K562 (cell line): ENCODE measurements around the gene RHBG. TPM values are rescaled to one million over a fixed set of nuclear protein-coding genes. Genes with fewer than 3 reads are reported as not detected.
A peak's percentile ranks its signal among the peaks of the same experiment; 100 is the strongest.

Source experiments
- ATAC-seq: fragments of 200-7000 bp; cut with Tn5 transposase; 3 replicates; pipeline ENCODE4 v1.9.1; 2020; ENCODE audit warnings: moderate library complexity
- BruUV-seq: library from RNA; stranded (reverse); fragments of 400-500 nt; replicated peaks from 2 replicates; lab custom pipeline; 2021; lab: Mats Ljungman, UMichigan
- CTCF ChIA-PET: fragments of 300-600 bp; formaldehyde crosslinking; extraction: SDS; loops from one replicate; lab custom pipeline; 2021; ENCODE audit warnings: low intra/inter-chr PET ratio; lab: Yijun Ruan, JAX
- POLR2A ChIA-PET: fragments of 300-600, 350-650 bp; sonication (Branson Sonifier 250); formaldehyde crosslinking; extraction: SDS; loops from one replicate; lab custom pipeline; 2021; ENCODE audit warnings: antibody characterized with exemption, inconsistent platforms; lab: Yijun Ruan, JAX
- DNase-seq, 4 experiments: peaks; one replicate each; pipeline versions ENCODE4 v3.0.0 to v3.0.0-alpha.2; 2011 to 2018; ENCODE audit warnings: low spot score in 3 of 4, mixed read lengths in 3 of 4; ENCODE audit errors: extremely low read depth in 1 of 4
- FAIRE-seq: peaks from 2 replicates; lab custom pipeline; 2011; peaks lifted over from hg19 to GRCh38; lab: Jason Lieb, UNC
- H2AFZ ChIP-seq: 2 replicates; pipeline ENCODE4 v1.6.0; 2011; ENCODE audit warnings: low read depth, low read length, control low read depth, inconsistent platforms
- H3K27ac ChIP-seq: fragments of 200-600 bp; 3 replicates; pipeline ENCODE4 v1.8.0; 2011; ENCODE audit warnings: low read depth, mild to moderate bottlenecking, control low read depth, inconsistent platforms, low read length, moderate library complexity, mixed read lengths; ENCODE audit errors: extremely low read depth
- H3K27me3 ChIP-seq, 2 experiments: fragments of 300-600 bp in 1 of 2; 2 replicates in 1 of 2; 3 replicates in 1 of 2; pipeline versions ENCODE4 v1.6.0 to v1.8.0; 2011; ENCODE audit warnings: inconsistent platforms in 2 of 2, low read length in 2 of 2, mild to moderate bottlenecking in 1 of 2, mixed read lengths in 1 of 2, moderate library complexity in 1 of 2; ENCODE audit not compliant: control insufficient read depth in 2 of 2, insufficient read depth in 2 of 2
- H3K36me3 ChIP-seq: fragments of 300-600 bp; 3 replicates; pipeline ENCODE4 v1.8.0; 2011; ENCODE audit warnings: mild to moderate bottlenecking, low read length, inconsistent platforms; ENCODE audit not compliant: control insufficient read depth, insufficient read depth
- H3K4me1 ChIP-seq, 2 experiments: fragments of 200-600 bp in 1 of 2; replicated peaks in 1 of 2; 2 replicates in 1 of 2; 3 replicates in 1 of 2; pipeline versions ENCODE4 v1.5.1 to v1.8.0; 2011; ENCODE audit warnings: inconsistent platforms in 2 of 2, low read length in 2 of 2, mild to moderate bottlenecking in 1 of 2, mixed read lengths in 1 of 2, moderate library complexity in 1 of 2; ENCODE audit not compliant: control insufficient read depth in 2 of 2, insufficient read depth in 2 of 2
- H3K4me2 ChIP-seq: 2 replicates; pipeline ENCODE4 v1.6.1; 2011; ENCODE audit warnings: low read length, control low read depth, inconsistent platforms, mixed read lengths; ENCODE audit not compliant: insufficient read depth
- H3K4me3 ChIP-seq: fragments of 200-600 bp; sonication (generic), shearing (Covaris generic); 2 replicates; pipeline ENCODE4 v1.5.1; 2016; ENCODE audit warnings: control low read depth, inconsistent platforms
- H3K79me2 ChIP-seq: fragments of 200-600 bp; 3 replicates; pipeline ENCODE4 v1.8.0; 2011; ENCODE audit warnings: low read length, inconsistent platforms; ENCODE audit not compliant: control insufficient read depth, insufficient read depth
- H3K9ac ChIP-seq, 2 experiments: 2 replicates each; pipeline versions ENCODE4 v1.6.0 to v1.6.1; 2011; ENCODE audit warnings: low read depth in 2 of 2, low read length in 2 of 2, control low read depth in 1 of 2, inconsistent platforms in 1 of 2, mild to moderate bottlenecking in 1 of 2, mixed read lengths in 1 of 2; ENCODE audit not compliant: insufficient read depth in 1 of 2
- H3K9me1 ChIP-seq: one replicate; pipeline ENCODE4 v1.6.0; 2011; ENCODE audit warnings: inconsistent platforms, mild to moderate bottlenecking, low read length, moderate library complexity; ENCODE audit not compliant: control insufficient read depth, insufficient read depth
- H3K9me3 ChIP-seq: replicated peaks from 2 replicates; pipeline ENCODE4 v1.5.1; 2011; ENCODE audit warnings: low read depth, low read length, inconsistent platforms; ENCODE audit not compliant: control insufficient read depth, insufficient read depth
- H4K20me1 ChIP-seq: replicated peaks from 2 replicates; pipeline ENCODE4 v1.6.1; 2011; ENCODE audit warnings: low read length, inconsistent platforms, mixed read lengths; ENCODE audit not compliant: control insufficient read depth, insufficient read depth
- EGR1 ChIP-seq: fragments of 450-650 bp; conservative IDR thresholded peaks from 2 replicates; pipeline ENCODE4 v1.6.1; 2017; ENCODE audit warnings: mild to moderate bottlenecking
- EHMT2 ChIP-seq: fragments of 450-650 bp; IDR thresholded peaks from 2 replicates; pipeline ENCODE4 v1.6.1; 2018; ENCODE audit warnings: antibody characterized with exemption
- HLTF ChIP-seq: fragments of 450-650 bp; IDR thresholded peaks from 2 replicates; pipeline ENCODE4 v1.6.1; 2016
- NFIC ChIP-seq: fragments of 450-650 bp; IDR thresholded peaks from 2 replicates; pipeline ENCODE4 v1.6.1; 2017; ENCODE audit warnings: mild to moderate bottlenecking, inconsistent platforms
- WGBS: fragments of 100-300 bp; shearing (Covaris generic); methylation state at CpG from one replicate; pipeline ENCODE4 v1.1.6; 2016; ENCODE audit warnings: low coverage, mixed read lengths; ENCODE audit not compliant: insufficient coverage; ENCODE audit errors: missing lambda C conversion rate; 5-methylcytosine and 5-hydroxymethylcytosine counted together
- in situ Hi-C: fragments of 300-500 bp; cut with MboI; formaldehyde crosslinking; loops from 4 replicates; pipeline ENCODE4 v1.15.0; 2018; ENCODE audit warnings: inconsistent platforms, mixed read lengths
- intact Hi-C: fragments of 100-400 bp; cut with micrococcal nuclease; formaldehyde crosslinking; loops from 2 replicates; pipeline ENCODE4 v1.14.2; 2022
- polyA plus RNA-seq, 8 experiments: library from polyadenylated mRNA; depleted of rRNA in 4 of 8; stranded (reverse) in 5 of 8; unstranded in 3 of 8; fragments of >200 nt; fragmentation: Nextera tagmentation in 2 of 8; fragmentation: Illumina TruSeq in 1 of 8; extraction: Ambion mirVana in 2 of 8; extraction: Trizol in 1 of 8; gene quantifications; 2 replicates each; pipeline versions ENCODE4 v1.2.1 to v1.2.3, GENCODE V29; 2011 to 2014; ENCODE audit warnings: inconsistent platforms in 1 of 8, missing spikeins in 1 of 8
- total RNA-seq, 7 experiments: library from RNA; depleted of rRNA in 6 of 7; stranded (reverse); fragments of >200 nt in 6 of 7; fragmentation: Illumina TruSeq in 2 of 7; extraction: Trizol in 2 of 7; gene quantifications; 2 replicates each; pipeline versions ENCODE4 v1.2.1 to v1.2.3, GENCODE V29; 2011 to 2021; ENCODE audit warnings: low replicate concordance in 1 of 7
- TF ChIP-seq, protein P1 (sequence below): fragments of 250-450 bp; sonication (Bioruptor Pico); IDR thresholded peaks from 2 replicates; pipeline ENCODE4 v1.9.0; 2021; ENCODE audit warnings: mild to moderate bottlenecking

The RHBG gene
- total and polyA plus RNA-seq, 9 of the 15 experiments (the other 6 are each of a cell fraction or from before 2014, with no cell fraction given), result not detected

DNA sequence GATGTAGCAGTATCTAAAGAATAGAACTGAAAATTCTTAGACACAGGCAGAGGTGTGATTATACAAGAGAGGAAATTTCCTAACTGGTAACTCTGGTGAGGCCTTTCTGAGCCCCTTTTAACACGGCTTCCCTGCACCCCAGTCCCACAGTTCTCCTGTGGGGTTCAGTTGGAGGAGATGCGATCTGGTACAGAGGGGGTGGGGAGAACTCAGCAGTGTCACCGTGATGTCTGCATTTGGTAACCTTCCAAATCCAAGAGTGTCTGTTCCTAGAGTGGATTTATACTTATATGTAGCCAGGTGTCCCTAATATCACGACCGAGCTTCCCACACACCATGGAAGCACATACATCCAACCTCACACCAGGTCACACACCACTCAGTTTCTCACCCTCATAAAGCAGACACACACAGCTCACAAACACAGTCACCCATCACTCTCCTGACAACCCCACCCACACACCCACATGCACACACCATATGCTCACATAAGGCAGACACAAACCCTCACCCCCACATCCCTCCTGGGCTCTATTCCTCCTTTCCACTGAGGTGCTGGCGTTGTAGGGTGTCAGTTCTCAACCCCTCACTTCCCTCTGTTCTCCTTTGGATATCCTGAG, 48.5 kb downstream of the RHBG start:
- no peak overlapping the region for H3K9ac ChIP-seq
- no peaks in the 10 kb centered on the region for H3K36me3 ChIP-seq
- H3K9me3 ChIP-seq, result no peaks in the 10 kb centered on the region
- ChIA-PET CTCF (no interaction called here), POLR2A (interaction anchor here (0.5 to 0.7 kb wide), 3 partner anchors 8 to 1225 kb away, joined by 3 to 4 read pairs (median 3); no protein-coding TSS in a partner anchor)
- H3K9me1 ChIP-seq, result no peaks in the 10 kb centered on the region
- no peak overlapping the region; the same call in 1 of the 2 replicates for H3K4me2 ChIP-seq
- peaks cover 12 to 20% of the 10 kb centered on the region in 2 experiments; a peak in 3 of 5 replicates for H3K27me3 ChIP-seq
- ATAC-seq (no peak), DNase-seq (no peak), FAIRE-seq (no peak)
- peaks cover 19 to 32% of the 10 kb centered on the region in 2 experiments; a peak in 4 of 5 replicates for H3K4me1 ChIP-seq
- no peak overlapping the region for H2AFZ ChIP-seq
- BruUV-seq, result no TSS peak
- in situ Hi-C loops, result no loop called here
- H3K79me2 ChIP-seq, result no peaks in the 10 kb centered on the region
- intact Hi-C loops, result no loop called here
- 5% methylated on average over 6 of the region's 6 CpGs for WGBS
- TF ChIP-seq EGR1 (peak; percentile 73), HLTF (0 out of 2 replicates have a peak, but pooled peaks have one; percentile 27), EHMT2 (no peak), NFIC (peak; percentile 27; the same call in 1 of the 2 replicates)
- TF ChIP-seq, protein P1, sequence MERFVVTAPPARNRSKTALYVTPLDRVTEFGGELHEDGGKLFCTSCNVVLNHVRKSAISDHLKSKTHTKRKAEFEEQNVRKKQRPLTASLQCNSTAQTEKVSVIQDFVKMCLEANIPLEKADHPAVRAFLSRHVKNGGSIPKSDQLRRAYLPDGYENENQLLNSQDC (CRISPR knock-in tag), result no peak
- H3K27ac ChIP-seq, result no peak overlapping the region; the same call in 2 of the 3 replicates
- H3K4me3 ChIP-seq, result no peak overlapping the region
- 0 out of 2 replicates have a peak, but pooled peaks cover 10% of the 10 kb centered on the region for H4K20me1 ChIP-seq
